ENCODE results near the gene RAB44.

- TF ChIP-seq CTCF (IDR thresholded peaks at IDR 0.05) = no peak
- TF ChIP-seq EZH2 (IDR thresholded peaks at IDR 0.05; ENCODE audit: borderline replicate concordance, insufficient read depth, low read depth, low read length, poor library complexity, severe bottlenecking) = no peak
Measured at GRCh38 chr6:36762123-36762522, 64.5 kb downstream of the RAB44 start.
